Adrenal gland (tissue), 5 donors: ENCODE measurements around the gene GPR137C.

Experiments
- POLR2A ChIP-seq, 2 donors: fragments of 450-650 bp; IDR thresholded peaks; one replicate each; pipeline ENCODE4 v1.6.1; 2017; ENCODE audit warnings: antibody characterized with exemption in 2 of 2, mild to moderate bottlenecking in 2 of 2, moderate library complexity in 1 of 2
- TF ChIP-seq, protein P1 (sequence below), 6 experiments: fragments of 450-650 bp in 4 of 6; fragments of 200-600 bp in 2 of 6; sonication (generic) in 1 of 6; IDR thresholded peaks; 1 replicate in 5 of 6; 2 replicates in 1 of 6; pipeline versions ENCODE4 v1.5.1 to v1.8.0; 2016 to 2021; ENCODE audit warnings: antibody characterized with exemption in 6 of 6, mild to moderate bottlenecking in 2 of 6, moderate library complexity in 1 of 6
- donor health status: DM: no; HTN: no; CAD: no.

DNA sequence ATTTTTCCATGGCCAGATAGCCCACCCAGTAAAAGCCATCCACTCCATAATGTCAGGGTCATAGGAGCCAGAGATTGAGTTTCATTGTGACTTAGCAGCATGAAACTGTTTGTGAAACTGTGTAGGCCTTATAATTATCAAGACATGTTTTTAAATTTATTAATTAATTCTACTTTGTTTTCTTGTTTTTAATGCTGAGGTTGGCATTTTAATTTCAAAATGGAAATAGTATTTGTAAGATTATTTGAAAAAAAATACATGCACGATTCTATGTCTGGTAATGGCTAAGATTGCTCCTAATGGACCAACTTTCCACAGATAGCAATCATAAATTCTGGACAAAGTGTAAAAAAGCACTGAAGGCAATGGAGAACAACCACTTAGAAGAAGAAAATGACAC is 67.1 kb downstream of the GPR137C start:
- TF ChIP-seq, protein P1, sequence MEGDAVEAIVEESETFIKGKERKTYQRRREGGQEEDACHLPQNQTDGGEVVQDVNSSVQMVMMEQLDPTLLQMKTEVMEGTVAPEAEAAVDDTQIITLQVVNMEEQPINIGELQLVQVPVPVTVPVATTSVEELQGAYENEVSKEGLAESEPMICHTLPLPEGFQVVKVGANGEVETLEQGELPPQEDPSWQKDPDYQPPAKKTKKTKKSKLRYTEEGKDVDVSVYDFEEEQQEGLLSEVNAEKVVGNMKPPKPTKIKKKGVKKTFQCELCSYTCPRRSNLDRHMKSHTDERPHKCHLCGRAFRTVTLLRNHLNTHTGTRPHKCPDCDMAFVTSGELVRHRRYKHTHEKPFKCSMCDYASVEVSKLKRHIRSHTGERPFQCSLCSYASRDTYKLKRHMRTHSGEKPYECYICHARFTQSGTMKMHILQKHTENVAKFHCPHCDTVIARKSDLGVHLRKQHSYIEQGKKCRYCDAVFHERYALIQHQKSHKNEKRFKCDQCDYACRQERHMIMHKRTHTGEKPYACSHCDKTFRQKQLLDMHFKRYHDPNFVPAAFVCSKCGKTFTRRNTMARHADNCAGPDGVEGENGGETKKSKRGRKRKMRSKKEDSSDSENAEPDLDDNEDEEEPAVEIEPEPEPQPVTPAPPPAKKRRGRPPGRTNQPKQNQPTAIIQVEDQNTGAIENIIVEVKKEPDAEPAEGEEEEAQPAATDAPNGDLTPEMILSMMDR (IDR thresholded peaks at IDR 0.05), result no peak
- TF ChIP-seq POLR2A (IDR thresholded peaks at IDR 0.05), result no peak
